A673 (cell line): Measurements from ENCODE around the gene PTPN5. TPM values are rescaled to one million over a fixed set of nuclear protein-coding genes. Genes with fewer than 3 reads are reported as not detected.

ENCODE experiments used
- BruUV-seq: library from RNA; stranded (reverse); fragments of 400-500 nt; replicated peaks from 2 replicates; lab custom pipeline; 2021; lab: Mats Ljungman, UMichigan
- CTCF ChIA-PET: fragments of 300-600 bp; sonication (Branson Sonifier 250); formaldehyde crosslinking; loops from one replicate; lab custom pipeline; 2022; ENCODE audit warnings: antibody characterized with exemption; lab: Charles Lee
- POLR2A ChIA-PET: fragments of 300-600 bp; sonication (Branson Sonifier 250); formaldehyde crosslinking; loops from one replicate; lab custom pipeline; 2022; ENCODE audit warnings: antibody characterized with exemption; ENCODE audit not compliant: low non-redundant PET; lab: Charles Lee
- DNase-seq: peaks from one replicate; pipeline ENCODE4 v3.0.0-alpha.2; 2015; ENCODE audit warnings: low spot score
- H3K27ac ChIP-seq: fragments of 200-600 bp; sonication (generic); 2 replicates; pipeline ENCODE4 v1.5.1; 2016; ENCODE audit warnings: mixed run types, low read depth, mild to moderate bottlenecking, mixed read lengths, antibody characterized with exemption, low read length; ENCODE audit not compliant: poor library complexity, severe bottlenecking
- H3K27me3 ChIP-seq: fragments of 200-600 bp; sonication (generic); replicated peaks from 2 replicates; pipeline ENCODE4 v1.6.1; 2017; ENCODE audit warnings: mixed run types, low read depth, mild to moderate bottlenecking, mixed read lengths, antibody characterized with exemption, low read length; ENCODE audit not compliant: insufficient read depth, poor library complexity
- H3K36me3 ChIP-seq: fragments of 200-600 bp; sonication (generic); 2 replicates; pipeline ENCODE4 v1.6.1; 2016; ENCODE audit warnings: mixed run types, mild to moderate bottlenecking, mixed read lengths, antibody characterized with exemption, low read length; ENCODE audit not compliant: insufficient read depth, poor library complexity, severe bottlenecking
- H3K4me1 ChIP-seq: fragments of 200-600 bp; sonication (generic); 2 replicates; pipeline ENCODE4 v1.6.1; 2017; ENCODE audit warnings: mixed run types, mild to moderate bottlenecking, mixed read lengths, antibody characterized with exemption, low read length; ENCODE audit not compliant: insufficient read depth, poor library complexity, severe bottlenecking
- H3K4me3 ChIP-seq: fragments of 200-600 bp; sonication (generic); 2 replicates; pipeline ENCODE4 v1.5.1; 2016; ENCODE audit warnings: low read depth, mixed run types, mild to moderate bottlenecking, mixed read lengths, low read length; ENCODE audit not compliant: poor library complexity, severe bottlenecking
- H3K9me3 ChIP-seq: fragments of 200-600 bp; sonication (generic); 2 replicates; pipeline ENCODE4 v1.6.1; 2016; ENCODE audit warnings: mixed run types, low read depth, mild to moderate bottlenecking, mixed read lengths, antibody characterized with exemption, low read length; ENCODE audit not compliant: poor library complexity, severe bottlenecking
- CTCF ChIP-seq: fragments of 300-800, 200-600 bp; sonication (generic); conservative IDR thresholded peaks from 2 replicates; pipeline ENCODE4 v1.5.1; 2017; ENCODE audit warnings: low read depth, mild to moderate bottlenecking, antibody characterized with exemption, low read length, moderate library complexity, mixed read lengths
- EZH2 ChIP-seq: fragments of 200-600 bp; sonication (generic); IDR thresholded peaks from 2 replicates; pipeline ENCODE4 v1.6.1; 2017; ENCODE audit warnings: borderline replicate concordance, low read depth, mild to moderate bottlenecking, mixed read lengths, antibody characterized with exemption, low read length; ENCODE audit not compliant: poor library complexity, severe bottlenecking
- intact Hi-C: fragments of 100-400 bp; cut with micrococcal nuclease; formaldehyde crosslinking; loops from one replicate; pipeline ENCODE4 v1.10.0; 2022; ENCODE audit not compliant: unreplicated experiment
- total RNA-seq: library from RNA; stranded (reverse); gene quantifications from 2 replicates; pipeline ENCODE4 v1.2.3, GENCODE V29; 2021

The PTPN5 gene
- total RNA-seq, 1 experiment from 2014 or later = 0.21 TPM

- no peaks in the 10 kb centered on the region for H3K4me1 ChIP-seq
- no TSS peak for BruUV-seq
- intact Hi-C loops = no loop called here
- no peak overlapping the region for H3K27ac ChIP-seq
- TF ChIP-seq EZH2 (no peak), CTCF (no peak)
- no peak for DNase-seq
- H3K27me3 ChIP-seq = peaks cover 29% of the 10 kb centered on the region
- no peaks in the 10 kb centered on the region for H3K9me3 ChIP-seq
- no peak overlapping the region for H3K4me3 ChIP-seq
- ChIA-PET POLR2A (no interaction called here), CTCF (no interaction called here)
- no peaks in the 10 kb centered on the region for H3K36me3 ChIP-seq
Measured at GRCh38 chr11:18794956-18795355, 3.4 kb upstream of the PTPN5 start.

- Histone ChIP-seq H3K4me3 (no peak overlapping the region), H3K4me1 (no peaks in the 10 kb centered on the region), H3K27me3 (peaks cover 50% of the 10 kb centered on the region), H3K9me3 (no peaks in the 10 kb centered on the region), H3K36me3 (no peaks in the 10 kb centered on the region), H3K27ac (no peak overlapping the region)
- no peak for TF ChIP-seq EZH2
- no peak for TF ChIP-seq CTCF
- ChIA-PET POLR2A (no interaction called here), CTCF (no interaction called here)
- intact Hi-C loops = no loop called here
- no peak for DNase-seq
- BruUV-seq = no TSS peak
Measured at GRCh38 chr11:18792827-18793226, 1.2 kb upstream of the PTPN5 start.

- Histone ChIP-seq H3K27ac (no peak overlapping the region), H3K4me1 (no peaks in the 10 kb centered on the region), H3K27me3 (peaks cover 51% of the 10 kb centered on the region), H3K9me3 (no peaks in the 10 kb centered on the region), H3K36me3 (no peaks in the 10 kb centered on the region), H3K4me3 (peak overlapping the region; percentile 33)
- DNase-seq = no peak
- intact Hi-C loops = no loop called here
- BruUV-seq = no TSS peak
- CTCF ChIA-PET = no interaction called here
- TF ChIP-seq EZH2 (peak; percentile 3), CTCF (no peak)
- POLR2A ChIA-PET = no interaction called here
Measured at GRCh38 chr11:18791969-18792628, 501 bp upstream of the PTPN5 start.
